ENCODE data around the gene ANK2. TPM values are rescaled to one million over a fixed set of nuclear protein-coding genes. Genes with fewer than 3 reads are reported as not detected.

The ANK2 gene
- total and polyA plus RNA-seq, 4 donors: 0.32 to 2.2 (median 1.0) TPM

- TF ChIP-seq RAD21 (IDR thresholded peaks at IDR 0.05) (peak in 1 of 2 donors; percentile 50), HNF4G (IDR thresholded peaks at IDR 0.05) (no peak), EGR1 (IDR thresholded peaks at IDR 0.05; ENCODE audit: low read depth in 2 of 2) (no peak)
- WGBS: 87% methylated on average over 5 of the region's 5 CpGs
- H3K27me3 ChIP-seq (ENCODE audit: control insufficient read depth in 4 of 4, insufficient read depth in 4 of 4, low read length in 3 of 4): no peaks in the 10 kb centered on the region
- H3K36me3 ChIP-seq (ENCODE audit: control insufficient read depth in 4 of 4, insufficient read depth in 3 of 4, low read depth in 1 of 4, low read length in 3 of 4): no peaks in the 10 kb centered on the region
- no peak overlapping the region for H3K9ac ChIP-seq (ENCODE audit: low read depth in 1 of 2, low read length in 2 of 2)
- H3K9me3 ChIP-seq (ENCODE audit: control insufficient read depth in 4 of 4, low read length in 3 of 4): no peaks in the 10 kb centered on the region
- no peak for DNase-seq (ENCODE audit: low spot score)
- no peaks in the 10 kb centered on the region for H3K4me1 ChIP-seq (ENCODE audit: control insufficient read depth in 4 of 4, insufficient read depth in 4 of 4, low read length in 3 of 4)
- no peak overlapping the region for H3K4me3 ChIP-seq (ENCODE audit: low read depth in 1 of 3, low read length in 3 of 3)
- no peak overlapping the region for H3K27ac ChIP-seq (ENCODE audit: low read depth in 1 of 2, low read length in 2 of 2)
Observed at GRCh38 chr4:113248320-113248719, 198.9 kb downstream of the ANK2 start.

- H3K9ac ChIP-seq (ENCODE audit: low read depth in 1 of 2, low read length in 2 of 2): no peak overlapping the region
- no peak for DNase-seq (ENCODE audit: low spot score)
- no peak overlapping the region for H3K4me3 ChIP-seq (ENCODE audit: low read depth in 1 of 3, low read length in 3 of 3)
- 93% methylated on average over 6 of the region's 6 CpGs for WGBS
- no peak overlapping the region for H3K27ac ChIP-seq (ENCODE audit: low read depth in 1 of 2, low read length in 2 of 2)
- H3K4me1 ChIP-seq (ENCODE audit: control insufficient read depth in 4 of 4, insufficient read depth in 4 of 4, low read length in 3 of 4): no peaks in the 10 kb centered on the region
- H3K27me3 ChIP-seq (ENCODE audit: control insufficient read depth in 4 of 4, insufficient read depth in 4 of 4, low read length in 3 of 4): no peaks in the 10 kb centered on the region
- no peaks in the 10 kb centered on the region for H3K36me3 ChIP-seq (ENCODE audit: control insufficient read depth in 4 of 4, insufficient read depth in 3 of 4, low read depth in 1 of 4, low read length in 3 of 4)
- no peak for TF ChIP-seq JUND (IDR thresholded peaks at IDR 0.05)
- TF ChIP-seq GABPA (IDR thresholded peaks at IDR 0.05 in 1 of 2, conservative IDR thresholded peaks at IDR 0.05 in 1 of 2): no peak
- TF ChIP-seq TAF1 (conservative IDR thresholded peaks at IDR 0.05): no peak
- TF ChIP-seq MAX (IDR thresholded peaks at IDR 0.05): no peak
- no peak for TF ChIP-seq ATF3 (IDR thresholded peaks at IDR 0.05)
- TF ChIP-seq HNF4A (conservative IDR thresholded peaks at IDR 0.05): no peak
- no peak for TF ChIP-seq REST (IDR thresholded peaks at IDR 0.05)
- no peak for TF ChIP-seq SP1 (IDR thresholded peaks at IDR 0.05)
- TF ChIP-seq FOXA1 (IDR thresholded peaks at IDR 0.05): no peak
- no peaks in the 10 kb centered on the region for H3K9me3 ChIP-seq (ENCODE audit: control insufficient read depth in 4 of 4, low read length in 3 of 4)
Observed at GRCh38 chr4:113255628-113256027, 206.2 kb downstream of the ANK2 start.

GRCh38 chr4:113256946-113257345 is 207.5 kb downstream of the ANK2 start:
- no peak for DNase-seq (ENCODE audit: low spot score)
- Histone ChIP-seq H3K27ac (ENCODE audit: low read depth in 1 of 2, low read length in 2 of 2) (no peak overlapping the region), H3K36me3 (ENCODE audit: control insufficient read depth in 4 of 4, insufficient read depth in 3 of 4, low read depth in 1 of 4, low read length in 3 of 4) (no peaks in the 10 kb centered on the region), H3K4me3 (ENCODE audit: low read depth in 1 of 3, low read length in 3 of 3) (no peak overlapping the region), H3K9me3 (ENCODE audit: control insufficient read depth in 4 of 4, low read length in 3 of 4) (no peaks in the 10 kb centered on the region), H3K4me1 (ENCODE audit: control insufficient read depth in 4 of 4, insufficient read depth in 4 of 4, low read length in 3 of 4) (no peaks in the 10 kb centered on the region), H3K27me3 (ENCODE audit: control insufficient read depth in 4 of 4, insufficient read depth in 4 of 4, low read length in 3 of 4) (no peaks in the 10 kb centered on the region), H3K9ac (ENCODE audit: low read depth in 1 of 2, low read length in 2 of 2) (no peak overlapping the region)
- TF ChIP-seq FOXA1 (IDR thresholded peaks at IDR 0.05) (no peak), RAD21 (IDR thresholded peaks at IDR 0.05) (no peak), EGR1 (IDR thresholded peaks at IDR 0.05; ENCODE audit: low read depth in 2 of 2) (no peak), TAF1 (conservative IDR thresholded peaks at IDR 0.05) (no peak), SP1 (IDR thresholded peaks at IDR 0.05) (no peak), JUND (IDR thresholded peaks at IDR 0.05) (no peak), REST (IDR thresholded peaks at IDR 0.05) (no peak), GABPA (IDR thresholded peaks at IDR 0.05 in 1 of 2, conservative IDR thresholded peaks at IDR 0.05 in 1 of 2) (no peak)
- 90% methylated on average over 5 of the region's 5 CpGs for WGBS

Data from liver (tissue), 9 donors.